Mucosa of descending colon (tissue), 3 donors: ENCODE results near the gene GRAP. TPM values are rescaled to one million over a fixed set of nuclear protein-coding genes. Genes with fewer than 3 reads are reported as not detected.

Experiments
- ATAC-seq: fragments of 200-7000 bp; cut with Tn5 transposase; one replicate; pipeline ENCODE4 v1.9.1; 2020; ENCODE audit warnings: mild to moderate bottlenecking, moderate library complexity
- DNase-seq, 3 donors: peaks; one replicate each; pipeline ENCODE4 v3.0.0-alpha.2; 2020
- H3K36me3 ChIP-seq: fragments of 200-600 bp; one replicate; pipeline ENCODE4 v1.8.0; 2021; ENCODE audit warnings: low read depth, mild to moderate bottlenecking
- H3K4me1 ChIP-seq: fragments of 200-600 bp; one replicate; pipeline ENCODE4 v1.8.0; 2021; ENCODE audit warnings: low read depth, mild to moderate bottlenecking
- H3K4me3 ChIP-seq: fragments of 200-600 bp; one replicate; pipeline ENCODE4 v1.8.0; 2021; ENCODE audit warnings: mild to moderate bottlenecking
- H3K9me3 ChIP-seq: fragments of 200-600 bp; one replicate; pipeline ENCODE4 v1.8.0; 2021; ENCODE audit warnings: mild to moderate bottlenecking
- intact Hi-C, 2 donors: fragments of 100-400 bp; cut with DNase I in 1 of 2; cut with micrococcal nuclease in 1 of 2; formaldehyde crosslinking; loops; one replicate each; pipeline versions ENCODE4 v1.11.0 to v1.11.1; 2022; cut with DNase I, micrococcal nuclease
- total RNA-seq, 3 donors: library from RNA; stranded (reverse); fragmentation: NEBNext Ultra II Directional in 2 of 3; extraction: Animal tissue kit (Norgen Biotek cat#: 25700) in 2 of 3; gene quantifications; one replicate each; pipeline versions ENCODE4 v1.2.1 to v1.2.4, GENCODE V29; 2021 to 2023
- TF ChIP-seq, protein P1 (sequence below): fragments of 200-600 bp; IDR thresholded peaks from one replicate; pipeline ENCODE4 v1.8.0; 2022; ENCODE audit warnings: antibody characterized with exemption, mild to moderate bottlenecking
- donor health status: DM: no; HTN: no; CAD: no; lungs with moderate emphysema.
- donor health status: DM: no; HTN: no; CAD: no.
- donor health status: DM: no; HTN: yes; CAD: no.

Gene GRAP
- total RNA-seq, 3 donors from 2014 or later = 1.2 to 2.5 (median 1.8) TPM

DNA sequence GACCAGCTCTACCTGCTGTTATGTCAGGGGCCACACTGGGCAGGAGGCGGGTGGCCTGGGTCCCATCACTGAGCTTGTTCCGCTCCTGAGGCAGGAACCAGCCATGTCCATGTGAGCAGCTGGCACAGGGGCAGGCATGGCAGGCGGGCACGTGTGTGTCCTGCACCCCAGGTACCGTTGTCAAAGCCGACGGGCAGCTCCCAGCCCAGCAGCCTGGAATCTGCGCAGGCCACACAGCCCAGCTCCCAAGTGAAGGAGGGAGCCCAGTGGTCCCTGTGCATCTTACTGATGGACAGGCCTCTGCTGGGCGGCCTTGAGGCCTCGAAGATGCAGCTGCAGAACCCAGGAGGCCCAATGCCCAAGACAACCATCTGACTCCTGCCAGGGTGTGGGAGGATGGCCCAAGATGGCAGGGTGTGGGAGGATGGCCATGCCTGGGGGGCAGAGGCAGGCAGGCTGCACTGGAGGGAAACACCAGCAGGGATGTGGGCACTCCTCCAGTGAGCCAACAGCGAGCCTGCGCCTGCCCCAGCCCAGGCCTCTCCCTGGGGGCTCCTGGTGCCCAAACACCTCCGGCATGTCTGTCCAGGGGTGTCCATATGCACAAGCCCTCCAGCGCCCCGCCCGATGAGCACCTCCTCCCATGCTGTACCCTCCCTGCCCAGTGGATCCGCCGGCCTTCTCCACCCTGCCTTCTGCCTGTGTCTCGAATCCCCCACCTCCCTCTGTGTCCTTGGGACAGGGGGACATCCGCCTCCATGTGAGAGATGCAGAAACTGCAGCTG, 55.0 kb downstream of the GRAP start:
- Histone ChIP-seq H3K4me1 (peaks cover 35% of the 10 kb centered on the region), H3K4me3 (no peak overlapping the region), H3K9me3 (no peaks in the 10 kb centered on the region), H3K36me3 (peaks cover 6% of the 10 kb centered on the region)
- ATAC-seq = no peak
- TF ChIP-seq, protein P1, sequence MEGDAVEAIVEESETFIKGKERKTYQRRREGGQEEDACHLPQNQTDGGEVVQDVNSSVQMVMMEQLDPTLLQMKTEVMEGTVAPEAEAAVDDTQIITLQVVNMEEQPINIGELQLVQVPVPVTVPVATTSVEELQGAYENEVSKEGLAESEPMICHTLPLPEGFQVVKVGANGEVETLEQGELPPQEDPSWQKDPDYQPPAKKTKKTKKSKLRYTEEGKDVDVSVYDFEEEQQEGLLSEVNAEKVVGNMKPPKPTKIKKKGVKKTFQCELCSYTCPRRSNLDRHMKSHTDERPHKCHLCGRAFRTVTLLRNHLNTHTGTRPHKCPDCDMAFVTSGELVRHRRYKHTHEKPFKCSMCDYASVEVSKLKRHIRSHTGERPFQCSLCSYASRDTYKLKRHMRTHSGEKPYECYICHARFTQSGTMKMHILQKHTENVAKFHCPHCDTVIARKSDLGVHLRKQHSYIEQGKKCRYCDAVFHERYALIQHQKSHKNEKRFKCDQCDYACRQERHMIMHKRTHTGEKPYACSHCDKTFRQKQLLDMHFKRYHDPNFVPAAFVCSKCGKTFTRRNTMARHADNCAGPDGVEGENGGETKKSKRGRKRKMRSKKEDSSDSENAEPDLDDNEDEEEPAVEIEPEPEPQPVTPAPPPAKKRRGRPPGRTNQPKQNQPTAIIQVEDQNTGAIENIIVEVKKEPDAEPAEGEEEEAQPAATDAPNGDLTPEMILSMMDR = no peak
- intact Hi-C loops = no loop called here
- peak in 2 of 3 donors; percentile 37 to 51 for DNase-seq

DNA sequence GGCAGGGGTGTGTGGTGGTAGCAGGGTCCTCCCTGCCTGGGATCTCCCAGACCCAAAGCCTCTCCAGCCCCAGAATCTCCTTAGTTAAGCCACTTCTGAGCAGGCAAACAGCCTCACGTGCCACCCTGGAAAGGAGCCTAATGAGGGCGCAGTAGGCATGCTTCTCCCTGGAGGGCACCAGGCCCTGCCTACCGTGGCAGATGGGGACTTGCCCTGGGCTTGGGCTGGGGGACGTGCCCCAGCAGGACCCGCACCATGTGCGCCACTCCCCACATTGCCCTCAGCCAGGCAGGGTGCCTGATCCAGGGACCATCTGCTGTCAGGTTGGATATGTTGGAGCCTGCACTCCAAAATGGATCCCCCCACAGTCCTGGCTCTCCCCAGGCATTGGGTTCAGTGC, 56.4 kb downstream of the GRAP start:
- DNase-seq = peak in 2 of 3 donors; percentile 30 to 38
- no peak for ATAC-seq
- Histone ChIP-seq H3K36me3 (peaks cover 6% of the 10 kb centered on the region), H3K4me3 (no peak overlapping the region), H3K4me1 (peaks cover 35% of the 10 kb centered on the region), H3K9me3 (no peaks in the 10 kb centered on the region)
- TF ChIP-seq, protein P1 = no peak
- intact Hi-C loops = no loop called here

DNA sequence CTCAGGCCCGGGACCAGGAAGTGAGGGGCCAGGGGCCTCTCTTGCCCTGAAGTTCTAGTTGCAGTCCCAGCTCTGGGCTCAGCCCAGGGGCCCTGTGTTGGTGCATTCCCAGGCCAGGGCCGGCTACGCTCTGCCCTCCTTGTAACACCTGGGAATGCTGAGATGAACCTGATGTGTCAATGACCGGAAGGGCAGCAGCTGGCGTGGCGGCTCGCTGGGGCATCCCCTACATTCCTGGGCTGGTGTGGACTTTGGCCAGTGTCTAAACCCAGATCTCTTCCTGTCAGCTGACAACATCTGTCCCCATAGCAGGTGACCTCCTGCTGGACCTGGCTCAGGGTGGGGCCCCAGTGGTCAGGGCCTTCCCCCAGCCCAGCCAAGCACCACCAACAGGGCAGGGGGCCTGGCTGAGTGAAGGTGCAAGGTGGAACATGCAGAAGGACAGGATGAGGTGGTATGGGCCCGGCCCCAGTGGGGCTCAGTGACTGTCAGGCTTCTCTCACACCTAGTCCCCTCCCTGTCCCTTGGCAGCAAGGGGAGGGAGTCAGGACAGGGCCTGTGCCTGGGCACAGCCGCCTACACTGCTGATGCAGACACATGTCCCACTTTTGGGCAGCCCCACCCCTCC, 58.1 kb downstream of the GRAP start:
- Histone ChIP-seq H3K36me3 (peaks cover 6% of the 10 kb centered on the region), H3K4me1 (peaks cover 27% of the 10 kb centered on the region), H3K9me3 (no peaks in the 10 kb centered on the region), H3K4me3 (no peak overlapping the region)
- intact Hi-C loops = no loop called here
- ATAC-seq (peak; percentile 90), DNase-seq (peak; percentile 84 to 86 (median 86))
- TF ChIP-seq, protein P1 = no peak

DNA sequence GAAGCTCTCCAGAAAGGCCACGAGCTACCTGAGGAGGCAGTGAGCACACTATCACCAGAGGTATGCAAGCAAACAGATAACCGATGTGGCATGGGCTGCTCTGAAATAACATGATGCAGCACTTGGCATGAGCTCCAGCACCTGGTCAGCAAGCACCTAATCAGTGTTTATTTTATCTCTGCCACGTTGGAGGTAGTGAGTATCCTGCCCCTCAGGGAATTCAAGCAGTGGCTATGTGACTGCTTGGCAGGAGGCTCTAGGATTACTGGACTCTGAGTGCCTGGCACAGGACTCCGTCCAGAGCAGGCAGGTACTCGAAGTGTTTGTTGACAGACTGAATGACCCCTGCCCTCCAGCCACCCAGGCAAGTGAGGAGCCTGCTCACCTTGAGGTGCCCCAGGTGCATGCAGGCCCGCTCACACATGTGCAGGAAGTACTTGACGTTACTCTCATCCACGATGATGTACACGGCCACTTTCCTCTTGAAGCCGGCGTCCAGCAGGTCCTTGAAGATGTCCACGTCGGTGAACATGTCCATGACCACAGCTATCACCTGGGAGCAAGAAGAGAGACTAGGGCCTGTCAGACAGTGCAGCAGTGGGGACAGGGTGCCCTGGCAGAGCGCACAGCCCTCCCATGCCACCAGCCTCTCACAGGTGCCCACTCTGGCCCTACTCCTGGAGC, 58.8 kb downstream of the GRAP start:
- TF ChIP-seq, protein P1 = no peak
- DNase-seq (peak in 1 of 3 donors; percentile 35), ATAC-seq (no peak)
- intact Hi-C loops = no loop called here
- Histone ChIP-seq H3K4me1 (peaks cover 24% of the 10 kb centered on the region), H3K4me3 (no peak overlapping the region), H3K36me3 (peaks cover 6% of the 10 kb centered on the region), H3K9me3 (no peaks in the 10 kb centered on the region)

DNA sequence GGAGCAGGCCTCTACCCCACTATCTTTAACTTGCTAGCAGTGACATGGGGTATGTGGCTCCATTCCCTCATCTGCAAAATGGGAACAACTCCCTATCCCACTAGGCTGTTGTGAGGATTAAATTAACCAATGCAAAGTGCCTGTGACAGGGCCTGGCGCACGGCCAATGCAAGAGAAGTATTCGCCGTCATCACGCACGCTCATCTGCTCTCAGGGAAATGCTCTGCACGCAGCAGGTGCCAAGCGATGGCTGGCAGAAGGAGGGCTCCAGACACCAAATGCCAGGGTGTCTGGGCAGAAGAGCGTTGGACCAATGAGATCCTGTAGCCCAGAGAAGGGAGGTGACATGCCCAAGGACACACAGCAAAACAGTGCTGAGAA, 59.5 kb downstream of the GRAP start:
- Histone ChIP-seq H3K9me3 (no peaks in the 10 kb centered on the region), H3K4me1 (peaks cover 28% of the 10 kb centered on the region), H3K4me3 (no peak overlapping the region), H3K36me3 (peaks cover 6% of the 10 kb centered on the region)
- intact Hi-C loops = no loop called here
- DNase-seq (peak in 2 of 3 donors; percentile 31 to 34), ATAC-seq (no peak)
- TF ChIP-seq, protein P1 = no peak
